Lower leg skin (tissue), 4 donors: ENCODE results near the gene IFI6. TPM values are rescaled to one million over a fixed set of nuclear protein-coding genes. Genes with fewer than 3 reads are reported as not detected.
"Not testable (repeated sequence)": the region's sequence is repeated elsewhere in the genome, so short reads cannot be mapped to it uniquely, and the experiment has no call there.

Source experiments
- DNase-seq, 2 donors: peaks; one replicate each; pipeline ENCODE4 v3.0.0-alpha.2; 2019; ENCODE audit warnings: low spot score in 2 of 2
- H3K4me3 ChIP-seq: fragments of 200-600 bp; sonication (generic); 2 replicates; pipeline ENCODE4 v1.5.1; 2017; ENCODE audit warnings: mild to moderate bottlenecking, low read depth; ENCODE audit not compliant: poor library complexity, severe bottlenecking
- CTCF ChIP-seq, 3 donors: fragments of 450-650 bp; IDR thresholded peaks; one replicate each; pipeline ENCODE4 v1.5.1; 2016; ENCODE audit warnings: antibody characterized with exemption in 3 of 3, mild to moderate bottlenecking in 3 of 3, moderate library complexity in 2 of 3
- POLR2A ChIP-seq, 2 donors: fragments of 450-650 bp; IDR thresholded peaks; one replicate each; pipeline ENCODE4 v1.6.1; 2016 to 2017; ENCODE audit warnings: antibody characterized with exemption in 2 of 2, mild to moderate bottlenecking in 1 of 2, moderate library complexity in 1 of 2
- WGBS, 2 donors: methylation state at CpG; one replicate each; pipeline ENCODE4 v1.1.5; 2018; 5-methylcytosine and 5-hydroxymethylcytosine counted together
- intact Hi-C: fragments of 100-400 bp; cut with DNase I; formaldehyde crosslinking; loops from one replicate; pipeline ENCODE4 v1.15.0; 2023; ENCODE audit warnings: low total_unique reads
- total RNA-seq, 4 donors: library from RNA; depleted of rRNA; stranded (reverse); fragments of >200 nt; gene quantifications; one replicate each; pipeline ENCODE4 v1.1.0, GENCODE V29; 2016

Gene IFI6
- total RNA-seq, 4 donors from 2014 or later: 11.8 to 21.4 (median 17.2) TPM

DNA sequence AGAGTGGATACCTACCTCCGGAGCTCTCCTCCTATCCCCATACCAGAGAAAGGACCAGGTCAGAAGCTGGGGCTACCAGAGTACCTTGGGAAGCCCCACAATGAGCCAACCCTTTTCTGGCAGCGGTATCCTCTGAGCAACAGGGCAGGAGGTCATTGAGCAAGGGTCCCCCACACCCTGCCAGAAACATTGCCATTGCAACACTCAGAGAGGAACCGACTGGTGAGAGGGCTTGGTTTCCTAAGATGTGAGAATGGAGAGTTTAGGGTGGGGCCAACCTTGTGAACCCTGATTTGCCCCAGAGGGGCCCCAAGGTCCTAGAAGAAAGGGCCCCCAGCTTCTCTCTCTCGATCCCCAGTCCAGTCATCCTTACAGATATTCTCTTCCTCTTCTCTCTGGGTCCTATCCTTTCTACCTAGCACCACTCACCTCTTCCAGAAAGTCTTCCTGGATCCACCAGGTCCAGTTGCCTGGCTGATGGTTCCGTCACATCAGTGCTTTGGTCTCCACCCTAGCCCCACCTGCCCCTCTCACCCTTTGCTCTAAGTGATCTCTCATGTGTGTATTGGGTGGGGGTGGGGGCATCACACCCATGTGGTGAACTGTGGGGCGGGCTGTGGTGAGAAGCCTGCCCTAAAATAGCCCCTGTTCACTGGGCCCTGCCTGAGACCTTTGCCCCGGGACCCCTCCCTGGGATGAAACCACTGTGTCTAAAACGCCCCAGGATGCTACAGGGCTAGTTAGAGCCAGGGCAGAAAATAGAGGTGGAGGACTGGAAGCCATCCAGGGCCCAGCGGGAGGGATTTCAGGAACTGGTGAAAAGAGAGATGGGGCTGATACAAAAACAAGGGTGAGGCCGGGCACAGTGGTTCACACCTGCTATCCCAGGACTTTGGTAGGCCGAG is 45.7 kb downstream of the IFI6 start:
- WGBS, 2 donors: 76% methylated on average over 11 of the region's 11 CpGs
- DNase-seq: no peak
- intact Hi-C loops: no loop called here
- TF ChIP-seq POLR2A (IDR thresholded peaks at IDR 0.05) (no peak), CTCF (IDR thresholded peaks at IDR 0.05) (no peak)
- no peak overlapping the region for H3K4me3 ChIP-seq

DNA sequence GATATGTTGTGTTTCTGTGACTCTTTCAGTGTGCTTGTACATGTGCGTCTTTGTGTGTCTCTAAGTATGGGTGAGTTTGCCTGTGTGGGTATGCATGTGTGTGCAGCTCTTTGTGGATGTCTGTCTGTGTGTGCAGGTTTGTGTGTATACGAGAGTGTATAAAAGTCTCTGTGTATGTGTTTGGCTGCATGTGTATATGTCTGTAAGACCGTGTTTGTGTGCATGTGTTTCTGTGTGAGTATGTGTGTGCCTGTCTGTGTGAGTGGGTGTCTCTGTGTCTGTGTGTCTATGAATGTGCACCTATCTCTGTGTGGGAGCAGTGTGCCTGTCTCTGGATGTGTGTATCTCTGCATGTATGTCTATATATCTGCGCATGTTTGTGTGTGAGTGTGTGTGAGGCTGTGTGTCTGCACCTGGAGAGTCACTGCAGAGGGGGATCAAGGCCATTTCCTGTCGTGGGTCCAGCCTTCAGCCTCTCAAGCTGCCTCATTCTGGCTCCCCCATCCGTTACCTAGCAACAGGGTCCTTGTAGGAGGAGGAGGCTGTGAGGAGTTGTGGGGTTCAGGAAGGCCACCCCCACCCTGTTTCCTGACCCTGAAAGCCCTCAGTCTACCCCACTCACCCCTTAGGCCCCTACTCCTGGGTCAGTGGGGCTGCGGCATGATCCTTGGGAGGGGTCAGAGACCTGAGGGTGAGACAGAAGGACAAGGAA is 47.4 kb downstream of the IFI6 start:
- H3K4me3 ChIP-seq: no peak overlapping the region
- DNase-seq: no peak
- WGBS, 2 donors: 50 to 62% methylated on average over 7 of the region's 7 CpGs
- TF ChIP-seq POLR2A (IDR thresholded peaks at IDR 0.05) (no peak), CTCF (IDR thresholded peaks at IDR 0.05) (no peak)
- intact Hi-C loops: no loop called here

- TF ChIP-seq POLR2A (IDR thresholded peaks at IDR 0.05) (no peak), CTCF (IDR thresholded peaks at IDR 0.05) (no peak)
- DNase-seq: no peak
- 86 to 91% methylated on average over 13 of the region's 13 CpGs for WGBS, 2 donors
- H3K4me3 ChIP-seq: no peak overlapping the region
- intact Hi-C loops: no loop called here
Observed at GRCh38 chr1:27623327-27624212, 48.4 kb downstream of the IFI6 start.

DNA sequence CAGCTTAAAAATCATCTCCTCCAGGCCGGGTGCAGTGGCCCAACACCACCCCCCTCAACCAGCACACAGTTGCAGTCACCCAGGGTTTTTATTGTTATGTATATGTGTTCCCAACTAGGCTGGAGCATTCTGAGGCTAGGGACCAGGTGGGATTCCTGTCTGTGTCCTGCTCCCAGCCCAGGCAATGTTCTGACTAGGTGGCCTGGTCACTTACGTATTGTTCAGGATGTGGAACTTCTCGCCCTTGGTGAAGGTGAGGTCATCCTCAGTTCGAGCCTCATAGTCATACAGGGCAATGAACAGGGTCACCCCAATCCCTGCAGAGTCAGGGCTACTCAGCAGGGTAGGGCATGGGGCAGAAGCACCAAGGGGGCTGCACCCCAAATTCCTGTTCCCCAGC is 49.2 kb downstream of the IFI6 start:
- TF ChIP-seq POLR2A (IDR thresholded peaks at IDR 0.05) (no peak), CTCF (IDR thresholded peaks at IDR 0.05) (no peak)
- no peak for DNase-seq
- H3K4me3 ChIP-seq: no peak overlapping the region
- 85 to 98% methylated on average over 4 of the region's 4 CpGs for WGBS, 2 donors
- intact Hi-C loops: no loop called here

DNA sequence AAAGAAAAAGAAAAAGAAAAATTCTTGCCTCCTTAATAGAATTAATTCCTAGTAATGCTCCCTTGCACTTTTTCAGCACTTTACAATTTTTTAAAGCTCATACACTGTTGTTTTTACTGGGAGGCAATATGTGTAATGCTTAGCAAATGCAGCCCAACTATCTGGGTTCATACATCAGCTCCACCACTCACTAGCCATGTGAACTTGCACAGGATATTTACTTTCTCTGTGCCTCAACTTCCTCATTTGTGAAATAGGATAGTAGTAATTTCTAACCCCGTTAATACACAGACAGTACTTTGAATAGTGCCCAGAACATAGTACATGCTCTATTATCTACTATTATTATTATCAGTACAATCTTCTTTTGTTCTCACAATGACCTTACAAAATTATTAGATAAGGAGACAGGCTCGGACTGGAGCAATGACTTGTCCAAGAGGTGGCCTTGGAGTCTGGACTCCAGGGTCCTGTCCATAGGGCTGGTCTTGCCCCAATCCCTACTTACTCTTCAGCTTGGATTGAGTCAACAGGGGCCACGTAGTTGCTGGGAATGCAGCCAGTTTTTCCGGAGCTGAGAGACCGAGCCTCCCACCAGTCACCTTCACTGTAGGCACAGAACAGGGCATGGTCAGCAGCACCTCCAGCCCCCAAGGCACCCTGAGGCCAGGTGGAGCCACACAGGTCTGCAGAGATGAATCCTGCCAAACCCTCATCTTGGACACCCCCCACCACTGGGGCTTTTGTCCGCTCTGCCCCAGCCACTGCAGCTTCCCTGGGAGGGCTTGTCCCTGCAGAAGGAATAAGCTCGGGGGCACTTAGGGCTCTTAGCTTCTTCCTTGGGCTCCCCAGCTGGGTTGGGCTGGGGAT is 50.7 kb downstream of the IFI6 start:
- DNase-seq: no peak
- intact Hi-C loops: no loop called here
- WGBS, 2 donors: 58 to 61% methylated on average over 7 of the region's 7 CpGs
- no peak overlapping the region for H3K4me3 ChIP-seq
- TF ChIP-seq CTCF (IDR thresholded peaks at IDR 0.05): no peak
- no peak for TF ChIP-seq POLR2A (IDR thresholded peaks at IDR 0.05)

GRCh38 chr1:27619782-27620438 is 52.1 kb downstream of the IFI6 start:
- H3K4me3 ChIP-seq, DNase-seq, intact Hi-C loops: not testable (repeated sequence)
- 92 to 96% methylated on average over 7 of the region's 7 CpGs for WGBS, 2 donors
